SW480 (cell line): ENCODE measurements around the gene ZNF664.

ENCODE experiments used
- DNase-seq: peaks from one replicate; pipeline ENCODE4 v3.0.0-alpha.2; 2016; ENCODE audit warnings: low spot score

Gene ZNF664

DNA sequence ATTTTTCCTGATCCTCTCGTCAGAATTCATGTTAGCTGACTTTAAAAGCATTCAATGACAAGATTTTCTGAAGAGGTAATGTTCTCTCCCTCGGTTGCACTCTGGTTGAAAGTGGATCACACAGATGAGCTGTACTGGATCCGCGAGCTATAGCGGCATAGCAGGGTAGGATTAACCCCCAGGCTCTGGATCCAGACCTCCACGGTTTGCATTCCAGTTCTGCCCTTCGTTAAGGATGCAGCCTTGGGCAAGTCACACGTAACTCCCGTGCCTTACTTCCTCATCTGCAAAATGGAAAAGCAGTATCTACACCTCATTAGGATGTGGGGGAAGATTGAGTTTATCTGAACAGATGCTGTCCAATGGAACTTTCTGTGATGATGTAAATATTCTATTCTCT lies 14.1 kb upstream of the ZNF664 start:
- DNase-seq, result no peak

DNA sequence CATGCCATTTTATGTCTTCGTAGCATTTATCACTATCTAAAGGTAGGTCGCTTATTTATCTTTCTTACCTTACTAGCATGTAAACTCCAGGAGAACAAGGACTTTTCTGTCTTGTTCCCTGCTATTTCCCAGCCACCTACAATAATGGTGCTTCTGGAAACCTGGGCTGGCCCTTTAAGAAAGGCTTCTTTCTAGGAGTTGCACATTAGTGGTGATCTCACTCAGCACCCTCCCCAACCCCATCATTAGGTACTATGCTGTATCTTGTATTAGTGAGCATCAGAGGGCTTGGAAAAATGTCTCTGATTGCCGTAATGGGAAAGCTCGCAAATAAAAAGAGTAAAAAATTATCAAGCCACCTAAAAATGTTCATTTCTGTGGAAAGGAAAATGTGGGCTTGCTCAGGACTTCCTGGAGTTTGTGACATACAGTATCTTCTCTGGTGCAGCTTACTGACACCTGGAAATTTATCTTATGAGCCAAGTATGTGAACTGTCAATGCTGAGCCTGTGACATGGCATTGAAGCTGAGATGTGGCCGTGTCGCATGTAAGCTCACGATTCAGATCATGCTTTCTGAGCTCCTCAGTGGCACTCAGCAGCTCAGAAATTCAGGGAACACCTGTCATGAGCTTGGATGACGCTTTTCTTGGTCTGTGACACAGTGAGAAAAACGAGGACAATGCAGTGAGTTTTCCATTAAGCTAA lies 12.8 kb upstream of the ZNF664 start:
- DNase-seq, result no peak

DNA sequence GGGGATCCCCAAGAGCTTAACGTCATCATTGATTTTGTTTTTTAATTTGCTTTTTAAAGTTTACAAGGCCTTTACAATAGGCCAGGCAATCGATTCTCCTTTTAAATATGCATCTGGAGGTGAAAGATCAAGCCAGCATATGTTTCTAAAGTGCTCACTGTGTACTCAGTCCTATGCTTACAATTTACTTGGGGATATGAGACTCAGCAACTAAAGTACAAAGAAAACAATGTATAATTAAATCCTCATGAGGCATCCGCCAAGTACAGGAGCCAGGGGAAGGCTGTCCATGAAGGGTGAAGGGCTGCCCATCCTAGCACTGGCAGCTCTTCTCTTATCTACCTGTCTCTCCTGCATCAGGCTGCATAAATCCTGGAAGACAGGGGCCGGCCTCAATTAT lies 12.2 kb upstream of the ZNF664 start:
- DNase-seq, result no peak

DNA sequence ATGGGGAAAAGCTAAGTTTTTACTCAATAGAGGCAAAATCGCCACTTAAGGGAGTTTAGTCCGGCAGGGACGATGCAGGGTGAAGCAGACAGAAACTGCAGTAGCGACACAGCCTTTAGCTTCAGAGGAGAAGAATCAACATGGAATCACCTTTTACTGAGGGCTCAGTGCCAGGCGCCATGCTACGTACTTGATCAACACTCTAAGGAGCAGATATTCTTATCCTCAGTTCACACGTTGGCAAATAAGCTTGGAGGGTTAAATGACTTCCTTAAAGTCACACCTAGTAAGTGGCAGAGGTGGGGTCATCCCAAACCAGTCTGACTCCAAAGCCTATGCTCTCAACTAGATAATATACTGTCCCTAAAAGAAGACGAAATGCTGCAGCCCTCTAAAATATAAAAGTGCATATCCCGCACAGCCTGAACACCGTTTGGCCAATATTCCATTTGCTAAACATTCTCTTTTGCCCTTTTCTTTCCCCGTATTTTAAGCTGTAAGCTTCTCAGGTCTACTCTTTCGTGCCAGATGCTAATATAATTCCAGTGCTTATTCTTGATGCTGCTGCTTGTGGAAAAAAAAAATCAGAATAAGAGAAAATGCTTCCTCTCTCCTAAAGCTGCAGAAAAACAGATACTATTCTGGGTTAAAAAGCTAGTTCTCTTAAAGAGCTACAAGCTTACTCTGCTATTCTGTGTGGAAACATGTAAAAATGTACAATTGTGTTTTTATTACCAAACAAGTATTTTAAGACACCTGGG lies 11.2 kb upstream of the ZNF664 start:
- DNase-seq, result no peak

DNA sequence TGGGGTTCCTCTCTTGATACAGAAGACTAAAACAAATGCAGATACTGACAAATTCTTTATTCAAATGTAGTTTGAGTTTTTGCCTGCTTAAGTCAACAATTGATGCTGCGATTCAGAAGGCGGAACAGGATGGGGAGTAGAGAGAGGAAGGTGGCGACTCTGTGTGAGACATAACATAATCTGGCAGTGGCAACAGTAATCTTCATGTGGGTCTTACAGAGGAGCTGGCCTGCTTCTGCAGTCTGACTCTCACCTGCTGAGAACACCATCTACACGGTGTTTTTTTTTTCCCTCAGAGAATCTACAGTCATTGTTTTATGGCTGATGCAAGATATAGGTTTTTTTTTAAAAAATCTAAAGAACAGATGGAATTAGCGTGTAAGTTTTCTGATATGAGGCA lies 10.5 kb upstream of the ZNF664 start:
- no peak for DNase-seq

DNA sequence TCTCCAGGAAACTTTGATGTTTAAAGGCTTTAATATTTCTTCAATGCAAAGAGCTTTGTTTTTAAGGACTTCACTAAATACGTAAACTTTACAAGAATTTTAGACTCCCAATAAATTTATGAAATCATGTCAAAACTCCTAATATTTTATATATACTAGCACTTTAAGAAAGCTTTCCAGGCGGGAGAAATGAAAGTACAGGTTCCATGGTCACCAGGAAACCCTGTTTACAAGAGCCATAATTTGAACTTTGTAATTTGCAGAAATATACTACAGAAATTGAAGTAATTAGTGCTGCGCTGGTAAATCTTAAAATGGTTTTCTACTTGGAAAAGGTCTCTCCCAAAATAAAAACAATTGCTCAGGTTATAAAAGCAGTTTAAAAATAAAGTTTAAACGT lies 9.2 kb upstream of the ZNF664 start:
- DNase-seq, result no peak

DNA sequence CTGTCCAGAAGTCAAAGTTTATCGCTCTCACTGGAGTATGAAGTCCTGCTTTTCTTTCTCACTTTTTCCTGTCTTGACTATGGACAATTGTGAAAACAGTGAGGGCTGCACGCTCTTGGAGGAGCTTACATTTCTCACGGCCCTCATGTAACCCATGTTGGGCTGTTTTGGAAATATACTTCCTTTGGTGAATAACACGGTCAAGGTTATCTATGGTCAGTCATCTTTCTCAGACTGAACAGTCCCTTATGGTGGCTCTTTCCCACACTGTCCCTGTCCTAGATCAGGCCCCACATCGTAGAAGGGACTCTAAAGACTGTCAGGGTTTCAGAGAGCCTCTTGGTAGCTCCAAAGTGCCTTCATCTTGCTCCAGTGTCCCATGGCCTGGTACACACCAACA lies 7.6 kb upstream of the ZNF664 start:
- DNase-seq, result no peak

DNA sequence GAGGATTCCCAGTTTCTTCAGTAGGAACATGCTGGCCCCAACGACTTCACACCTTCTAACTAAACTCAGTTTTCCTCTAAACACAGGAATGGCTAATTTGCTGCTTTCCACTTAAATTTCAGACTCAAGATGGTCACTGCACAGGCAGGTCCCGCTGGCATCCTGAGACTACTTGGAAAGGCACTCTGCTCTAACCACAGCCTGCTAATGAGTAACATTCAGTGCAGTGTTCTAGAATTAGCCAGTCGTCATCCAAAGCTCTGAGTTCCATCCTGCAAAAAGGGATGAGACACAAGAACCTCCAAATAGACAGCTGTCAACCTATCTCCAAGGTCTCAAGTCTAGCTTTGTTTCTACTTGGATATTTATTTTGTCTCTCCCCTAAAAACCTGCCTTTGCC lies 6.4 kb upstream of the ZNF664 start:
- DNase-seq, result no peak

DNA sequence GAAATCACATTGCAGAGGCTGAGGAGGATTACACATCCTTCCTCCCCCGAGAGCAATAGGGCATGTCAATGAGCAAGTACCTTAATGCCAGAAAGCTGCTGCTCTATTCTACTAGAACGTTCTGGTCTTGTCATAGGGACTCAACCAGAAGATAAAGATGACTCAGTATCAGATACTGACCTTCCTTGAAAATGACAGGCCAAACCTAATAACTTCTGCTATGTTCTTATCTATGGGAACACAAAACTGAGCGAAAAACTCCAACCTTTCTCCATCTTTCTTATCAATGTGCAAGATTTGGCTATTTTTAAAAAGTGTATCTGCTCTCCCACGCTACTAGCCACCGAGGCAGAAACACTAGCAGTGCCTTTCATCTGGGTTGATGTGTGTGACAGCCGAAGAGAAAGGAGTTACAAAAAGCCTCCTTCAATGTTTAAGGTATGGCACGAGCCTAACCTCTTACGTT lies 5.9 kb upstream of the ZNF664 start:
- no peak for DNase-seq

DNA sequence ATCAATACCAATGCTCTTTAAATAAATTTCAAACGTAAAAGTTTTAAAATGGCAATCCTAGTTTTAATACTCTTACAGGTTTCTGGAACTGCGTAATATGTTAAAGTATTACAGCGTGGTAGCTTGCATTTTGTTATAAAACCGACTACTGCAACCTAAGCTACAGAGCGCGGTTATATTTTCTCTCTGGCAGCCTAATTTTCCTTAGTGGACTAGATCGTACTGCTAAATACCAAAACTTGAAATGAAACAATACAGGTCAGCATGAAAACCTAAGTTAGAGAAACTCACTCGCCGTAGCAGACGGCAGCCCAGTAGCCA lies 1.6 kb upstream of the ZNF664 start:
- DNase-seq, result no peak

DNA sequence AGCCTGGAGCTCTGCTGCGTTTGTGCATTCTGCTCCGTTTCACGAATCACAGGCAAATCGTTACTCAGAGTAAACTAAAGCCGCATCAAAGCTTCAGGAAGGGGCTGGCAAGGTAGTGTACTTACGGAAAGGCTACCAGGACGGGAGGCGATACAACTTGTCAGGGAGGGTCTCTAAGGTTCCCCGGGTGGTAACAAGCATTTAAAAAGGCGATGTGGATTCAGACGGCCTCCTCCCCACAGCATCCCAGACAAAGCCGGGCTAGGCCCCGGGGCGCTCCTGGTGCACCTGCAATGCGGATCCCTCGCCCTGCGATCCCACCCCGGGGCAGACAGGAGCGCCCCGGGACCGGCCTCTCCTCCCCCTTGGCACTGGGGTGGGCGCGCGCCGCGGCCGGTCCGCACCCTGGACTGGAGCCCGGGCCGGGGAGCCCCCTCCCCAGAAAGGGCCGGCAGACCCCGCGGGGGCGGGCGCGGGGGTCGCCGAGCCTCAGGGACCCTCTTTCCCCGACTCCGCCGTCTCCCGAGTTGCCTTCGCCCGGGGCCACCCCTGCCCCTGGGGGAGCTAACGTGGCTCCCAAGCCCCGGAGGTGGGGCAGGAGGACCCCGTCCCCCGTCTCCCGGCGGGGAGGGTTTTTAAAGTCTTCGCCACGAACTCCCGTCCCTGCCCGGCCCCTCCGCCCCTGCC lies 1.1 kb upstream of the ZNF664 start:
- peak; percentile 65 for DNase-seq

DNA sequence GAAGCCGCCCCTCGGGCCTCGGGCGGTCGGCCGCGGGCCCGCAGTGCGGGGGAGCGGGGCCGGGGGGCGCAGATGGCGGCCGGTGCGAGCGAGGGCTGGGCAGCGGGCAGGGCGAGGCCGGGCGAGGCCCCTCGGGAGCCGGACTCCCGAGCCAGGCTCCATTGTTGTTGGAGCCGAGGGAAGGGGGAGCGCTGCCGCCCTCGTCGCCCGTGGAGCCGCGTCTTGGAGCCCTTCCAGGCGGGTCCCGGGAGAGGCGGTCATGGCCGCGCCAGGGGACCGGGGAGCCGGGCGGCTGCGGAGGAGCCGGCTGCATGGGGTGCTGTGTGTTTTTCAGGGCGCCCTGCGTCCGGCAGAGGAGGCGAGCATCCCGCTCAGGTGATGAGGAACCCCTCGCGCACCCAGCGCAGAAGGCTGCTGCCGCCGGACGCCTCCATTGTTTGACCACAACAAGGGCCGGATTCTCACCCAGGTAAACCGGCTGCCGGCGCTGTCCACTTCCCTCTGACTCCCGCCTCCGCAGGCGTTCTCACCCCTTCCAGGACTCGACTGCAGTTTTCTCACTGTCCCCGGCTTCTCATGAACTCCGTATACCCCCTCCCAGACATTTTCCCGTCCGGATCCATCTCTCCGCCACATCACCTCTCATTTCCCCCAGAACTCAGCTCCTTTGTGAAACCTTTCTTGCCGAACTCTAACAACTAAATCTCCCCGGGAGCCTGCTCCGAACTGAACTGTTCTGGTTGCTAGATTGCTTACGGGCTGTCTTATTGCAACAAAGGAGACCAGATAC lies 732 bp downstream of the ZNF664 start:
- peak; percentile 46 for DNase-seq

DNA sequence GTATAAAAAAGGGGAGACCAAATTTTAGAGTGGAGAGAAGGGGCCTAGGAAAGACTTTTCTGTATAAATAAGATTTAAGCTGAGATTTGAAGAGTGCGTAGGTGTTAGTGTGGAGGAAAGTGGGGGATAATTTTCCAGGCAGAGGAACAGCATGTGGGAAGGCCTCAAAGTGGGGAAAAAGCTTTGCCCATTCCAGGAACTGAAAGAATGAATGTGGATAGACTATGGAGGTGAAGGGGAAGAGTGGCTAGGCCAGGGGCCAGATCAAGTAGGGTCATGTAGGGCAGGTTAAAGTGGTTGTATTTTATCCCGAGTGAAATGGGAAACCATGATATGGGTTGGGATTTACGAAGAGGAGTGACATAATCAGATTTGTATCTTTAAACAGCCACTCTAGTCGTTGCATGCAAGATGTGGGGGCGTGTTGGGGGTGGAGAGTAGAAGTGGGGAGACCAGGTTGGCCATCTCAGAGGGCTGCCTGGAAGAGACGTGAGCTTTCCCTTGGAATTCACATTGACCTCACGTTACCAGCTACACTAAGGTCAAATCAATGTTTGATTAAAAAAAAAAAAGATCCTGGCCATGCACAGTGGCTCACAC lies 3.3 kb downstream of the ZNF664 start:
- DNase-seq, result no peak

DNA sequence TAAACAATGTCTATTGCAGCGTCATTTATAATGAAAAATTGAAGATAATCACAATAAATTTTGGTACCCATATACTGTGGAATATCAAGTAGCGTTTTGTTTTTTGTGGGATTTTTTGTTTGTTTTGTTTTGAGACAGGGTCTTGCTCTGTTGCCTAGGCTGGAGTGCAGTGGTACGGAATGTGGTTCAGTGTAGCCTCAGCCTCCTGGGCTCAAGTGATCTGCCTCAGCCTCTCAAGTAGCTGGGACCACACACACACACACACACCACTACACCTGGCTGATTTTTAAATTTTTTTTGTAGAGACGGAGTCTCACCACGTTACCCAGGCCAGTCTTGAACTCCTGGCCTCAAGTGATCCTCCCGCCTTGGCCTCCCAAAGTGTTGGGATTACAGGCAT lies 6.6 kb downstream of the ZNF664 start:
- DNase-seq, result no peak

DNA sequence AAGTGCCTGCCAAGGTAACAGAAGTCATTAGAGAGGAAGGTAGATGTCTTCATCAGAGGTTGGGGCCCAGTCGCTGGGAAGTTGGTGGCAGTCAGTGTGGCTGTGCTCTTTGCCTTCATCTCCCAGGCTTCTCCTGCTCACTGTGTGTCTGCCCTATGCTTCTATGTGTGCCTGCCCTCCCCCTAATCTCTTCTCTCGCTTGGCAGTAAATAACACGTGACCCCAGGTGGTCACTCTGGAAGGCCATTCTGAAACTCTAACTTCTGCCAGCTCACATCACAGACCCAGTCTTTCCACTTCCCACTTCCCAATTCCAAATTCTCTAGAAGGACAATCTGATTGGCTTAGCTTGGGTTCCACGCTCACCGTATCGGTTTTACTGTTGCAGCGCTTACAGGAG lies 9.3 kb downstream of the ZNF664 start:
- no peak for DNase-seq

DNA sequence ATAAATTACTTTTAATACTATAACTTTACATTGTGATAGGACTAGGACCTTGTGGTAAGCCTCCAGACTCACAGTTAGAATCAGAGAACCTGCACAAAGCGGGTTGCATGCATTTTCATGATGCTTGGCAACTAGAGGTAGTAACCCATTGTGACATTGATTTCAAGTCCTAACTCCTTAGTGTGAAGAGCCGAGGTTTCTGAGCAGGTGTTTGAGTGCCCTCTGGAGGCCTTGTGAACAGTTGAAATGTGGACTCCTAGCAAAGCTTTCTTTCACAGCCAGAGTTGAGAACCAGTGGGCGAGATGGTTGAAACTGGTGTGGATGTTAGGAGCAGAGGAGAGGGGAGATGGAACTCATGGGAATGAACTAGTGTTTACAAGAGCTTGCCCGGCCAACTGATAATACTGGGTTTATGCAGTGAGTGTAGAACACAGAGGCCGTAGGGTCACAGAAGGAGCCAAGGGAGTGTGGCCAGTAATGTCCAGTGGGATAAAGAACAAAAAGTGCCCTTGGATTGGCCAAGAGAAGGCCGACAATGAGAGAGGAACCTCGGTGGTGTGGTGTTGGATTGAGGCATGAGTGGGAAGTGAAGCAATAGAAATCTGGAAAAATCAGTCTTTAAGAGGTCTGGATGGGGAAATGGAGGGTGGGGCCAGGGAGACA lies 10.9 kb downstream of the ZNF664 start:
- peak; percentile 68 for DNase-seq

DNA sequence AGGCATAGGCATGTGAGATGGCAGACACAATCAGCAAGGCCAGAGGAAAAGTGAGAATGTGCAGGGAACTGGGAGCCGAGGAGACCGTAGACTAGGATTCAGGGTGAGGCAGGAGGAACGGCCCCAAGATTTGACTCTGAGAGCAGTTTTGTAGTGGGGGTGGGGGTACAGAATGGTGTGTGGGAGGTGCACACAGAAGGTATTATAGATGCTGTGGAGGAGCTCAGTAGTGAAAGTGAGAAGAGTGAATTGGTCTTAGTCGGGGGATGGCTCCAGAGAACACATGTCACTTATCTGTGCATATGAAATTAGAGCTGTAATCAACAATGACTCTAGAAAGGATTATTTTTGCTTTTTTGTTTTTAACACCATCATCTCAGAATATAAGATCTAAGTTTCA lies 11.9 kb downstream of the ZNF664 start:
- no peak for DNase-seq

DNA sequence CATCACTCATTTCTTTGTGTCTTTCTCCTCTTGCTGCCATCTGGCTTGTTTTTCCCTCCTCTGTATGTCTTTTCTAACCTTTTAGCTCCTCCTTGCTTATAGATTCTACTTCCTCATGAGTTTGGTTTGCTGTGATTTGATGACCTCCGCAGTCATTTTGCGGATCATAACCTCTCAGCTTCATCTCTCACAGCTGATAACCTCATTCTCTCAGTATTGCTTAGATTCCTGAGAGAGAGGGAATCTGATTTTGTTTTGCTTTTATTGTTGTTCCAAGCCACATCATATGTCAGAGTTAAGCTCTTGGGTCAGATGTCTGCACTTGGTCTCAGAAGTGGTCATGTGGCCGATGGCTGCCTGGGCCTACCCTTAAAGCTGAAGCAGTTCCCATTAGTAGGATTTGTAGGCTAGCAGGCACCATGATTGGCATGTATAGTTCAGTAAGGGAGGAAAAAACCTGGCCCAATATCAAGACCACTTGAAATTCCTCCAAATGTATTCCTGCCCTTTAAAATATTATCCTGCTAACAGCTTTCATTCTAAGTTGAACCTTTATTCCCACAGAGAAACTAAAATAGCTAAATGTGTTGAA lies 13.5 kb downstream of the ZNF664 start:
- no peak for DNase-seq

DNA sequence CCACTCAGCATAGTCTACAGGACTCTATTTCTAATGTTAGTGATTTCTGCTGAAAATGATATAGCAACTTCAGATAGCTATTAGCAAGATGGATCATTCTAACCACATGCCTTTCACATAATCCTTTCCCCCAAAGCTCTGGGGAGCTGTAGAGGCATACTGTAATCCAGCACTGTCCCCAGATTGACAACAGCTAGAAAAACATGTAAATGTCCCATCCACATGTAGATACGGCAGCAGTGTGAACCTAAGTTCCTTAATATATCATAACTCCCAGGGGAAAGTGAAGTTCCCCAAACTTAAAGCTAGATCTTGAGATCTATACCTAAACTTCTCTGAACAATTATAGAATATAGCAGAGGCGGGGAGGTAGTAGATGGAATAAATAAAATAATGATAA lies 14.0 kb downstream of the ZNF664 start:
- no peak for DNase-seq

DNA sequence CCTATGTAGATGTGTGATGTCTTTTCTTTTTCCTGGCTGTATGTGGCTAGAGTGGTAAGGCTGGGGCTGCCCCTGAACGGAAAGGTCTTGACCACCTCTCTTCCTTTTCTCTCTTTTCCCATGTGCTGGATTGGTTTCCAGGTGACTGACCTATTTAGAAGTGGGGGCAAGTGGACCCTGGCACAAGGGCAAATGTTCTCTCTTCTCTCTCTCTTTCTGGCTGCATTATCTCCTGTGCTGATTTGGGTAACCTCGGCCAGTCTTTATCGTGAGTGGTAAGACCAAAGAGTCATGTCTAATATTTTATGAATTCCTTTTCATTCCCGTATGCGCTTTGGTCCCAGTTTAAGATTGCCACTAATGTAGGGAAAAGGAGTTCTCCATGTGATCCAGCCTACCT lies 16.2 kb downstream of the ZNF664 start:
- no peak for DNase-seq

DNA sequence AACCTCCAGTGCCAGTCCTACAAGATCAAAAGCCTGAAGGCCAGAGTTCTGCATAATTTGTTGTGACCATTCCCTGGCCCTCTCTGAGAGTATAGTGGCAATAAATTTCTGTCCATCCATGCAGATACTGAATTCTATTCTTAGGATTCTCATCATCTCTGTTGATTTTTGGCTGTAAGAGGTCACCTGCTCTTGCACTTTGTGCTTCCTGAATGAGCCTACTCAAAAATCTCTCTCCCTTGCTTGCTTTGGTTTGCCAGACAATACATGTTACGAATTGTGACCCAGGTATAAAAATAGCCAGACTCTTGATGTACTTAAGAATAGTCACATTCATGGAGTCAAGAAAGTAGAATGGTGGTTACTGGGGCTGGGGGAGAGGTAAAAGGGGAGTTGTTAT lies 16.7 kb downstream of the ZNF664 start:
- no peak for DNase-seq
